Activated naive CD8-positive, alpha-beta T cell treated with anti-CD3 and anti-CD28 coated beads, Interleukin-2, amount 10 ng/mL, durations not matched to agents 7 days and 5 days (primary cell): Measurements from ENCODE around the gene EPN1. TPM values are rescaled to one million over a fixed set of nuclear protein-coding genes. Genes with fewer than 3 reads are reported as not detected.
A peak's percentile ranks its signal among the peaks of the same experiment; 100 is the strongest.

Experiments
- ATAC-seq: fragments of 150-1000 bp; cut with Tn5 transposase; one replicate; pipeline ENCODE4 v1.10.0; 2021; ENCODE audit warnings: low read depth, moderate library complexity
- POLR2A ChIA-PET: fragments of 350-600 bp; sonication (Branson Sonifier 250); formaldehyde crosslinking; loops from one replicate; lab custom pipeline; 2021; ENCODE audit warnings: antibody characterized with exemption; lab: Charles Lee
- DNase-seq: peaks from one replicate; pipeline ENCODE4 v3.0.0; 2021
- H3K27ac Mint-ChIP-seq: one replicate; pipeline ENCODE4 v1.8.0; 2022; ENCODE audit warnings: mild to moderate bottlenecking, mixed read lengths
- H3K27me3 Mint-ChIP-seq: one replicate; pipeline ENCODE4 v1.8.0; 2022; ENCODE audit warnings: mild to moderate bottlenecking, moderate library complexity, mixed read lengths
- H3K36me3 Mint-ChIP-seq: one replicate; pipeline ENCODE4 v1.8.0; 2021; ENCODE audit warnings: mild to moderate bottlenecking, mixed read lengths
- H3K4me1 Mint-ChIP-seq: one replicate; pipeline ENCODE4 v1.8.0; 2021; ENCODE audit warnings: mixed read lengths
- H3K4me3 Mint-ChIP-seq: one replicate; pipeline ENCODE4 v1.8.0; 2022; ENCODE audit warnings: mild to moderate bottlenecking, moderate library complexity, mixed read lengths
- H3K9me3 Mint-ChIP-seq: one replicate; pipeline ENCODE4 v1.8.0; 2021; ENCODE audit warnings: mixed read lengths
- total RNA-seq, 2 experiments: library from RNA; stranded (reverse); gene quantifications; one replicate each; pipeline ENCODE4 v1.2.3, GENCODE V29; 2021

The EPN1 gene
- total RNA-seq, 2 experiments from 2014 or later = 55.3 to 58.2 TPM

- no peaks in the 10 kb centered on the region for H3K9me3 Mint-ChIP-seq
- ATAC-seq = no peak
- no peak overlapping the region for H3K4me3 Mint-ChIP-seq
- H3K36me3 Mint-ChIP-seq = peaks cover 1% of the 10 kb centered on the region
- H3K4me1 Mint-ChIP-seq = no peaks in the 10 kb centered on the region
- no peak for DNase-seq
- POLR2A ChIA-PET = no interaction called here
- H3K27me3 Mint-ChIP-seq = no peaks in the 10 kb centered on the region
- H3K27ac Mint-ChIP-seq = no peak overlapping the region
Measured at GRCh38 chr19:55690109-55690768, 15.2 kb downstream of the EPN1 start.

- Mint-ChIP-seq H3K4me1 (no peaks in the 10 kb centered on the region), H3K27ac (no peak overlapping the region), H3K4me3 (no peak overlapping the region), H3K36me3 (peaks cover 1% of the 10 kb centered on the region), H3K9me3 (no peaks in the 10 kb centered on the region), H3K27me3 (no peaks in the 10 kb centered on the region)
- ATAC-seq (no peak), DNase-seq (peak; percentile 28)
- POLR2A ChIA-PET = no interaction called here
Measured at GRCh38 chr19:55690769-55691545, 15.9 kb downstream of the EPN1 start.

- H3K27me3 Mint-ChIP-seq = no peaks in the 10 kb centered on the region
- H3K4me1 Mint-ChIP-seq = no peaks in the 10 kb centered on the region
- no peak overlapping the region for H3K27ac Mint-ChIP-seq
- no peaks in the 10 kb centered on the region for H3K9me3 Mint-ChIP-seq
- H3K36me3 Mint-ChIP-seq = peaks cover 1% of the 10 kb centered on the region
- ATAC-seq (no peak), DNase-seq (peak; percentile 20)
- POLR2A ChIA-PET = no interaction called here
- no peak overlapping the region for H3K4me3 Mint-ChIP-seq
Measured at GRCh38 chr19:55691561-55692481, 16.8 kb downstream of the EPN1 start.

DNA sequence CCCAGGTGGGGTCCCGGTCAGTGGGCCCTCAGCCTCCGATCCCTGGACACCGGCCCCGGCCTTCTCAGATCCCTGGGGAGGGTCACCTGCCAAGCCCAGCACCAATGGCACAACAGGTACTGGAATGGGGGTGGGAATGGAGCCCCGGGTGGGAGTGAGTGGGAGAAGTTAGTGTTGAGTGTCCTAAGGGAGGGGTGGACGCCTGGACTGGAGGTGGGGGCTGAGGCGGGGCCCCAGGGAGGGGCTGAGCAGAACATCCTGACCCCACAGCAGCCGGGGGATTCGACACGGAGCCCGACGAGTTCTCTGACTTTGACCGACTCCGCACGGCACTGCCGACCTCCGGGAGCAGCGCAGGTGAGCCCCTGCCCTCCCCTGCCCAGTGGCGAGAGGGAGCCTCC, 17.7 kb downstream of the EPN1 start:
- H3K4me1 Mint-ChIP-seq = no peaks in the 10 kb centered on the region
- no peak overlapping the region for H3K4me3 Mint-ChIP-seq
- no peaks in the 10 kb centered on the region for H3K27me3 Mint-ChIP-seq
- peak; percentile 23 for DNase-seq
- no peaks in the 10 kb centered on the region for H3K9me3 Mint-ChIP-seq
- no peaks in the 10 kb centered on the region for H3K36me3 Mint-ChIP-seq
- POLR2A ChIA-PET = no interaction called here
- ATAC-seq = no peak
- H3K27ac Mint-ChIP-seq = no peak overlapping the region

DNA sequence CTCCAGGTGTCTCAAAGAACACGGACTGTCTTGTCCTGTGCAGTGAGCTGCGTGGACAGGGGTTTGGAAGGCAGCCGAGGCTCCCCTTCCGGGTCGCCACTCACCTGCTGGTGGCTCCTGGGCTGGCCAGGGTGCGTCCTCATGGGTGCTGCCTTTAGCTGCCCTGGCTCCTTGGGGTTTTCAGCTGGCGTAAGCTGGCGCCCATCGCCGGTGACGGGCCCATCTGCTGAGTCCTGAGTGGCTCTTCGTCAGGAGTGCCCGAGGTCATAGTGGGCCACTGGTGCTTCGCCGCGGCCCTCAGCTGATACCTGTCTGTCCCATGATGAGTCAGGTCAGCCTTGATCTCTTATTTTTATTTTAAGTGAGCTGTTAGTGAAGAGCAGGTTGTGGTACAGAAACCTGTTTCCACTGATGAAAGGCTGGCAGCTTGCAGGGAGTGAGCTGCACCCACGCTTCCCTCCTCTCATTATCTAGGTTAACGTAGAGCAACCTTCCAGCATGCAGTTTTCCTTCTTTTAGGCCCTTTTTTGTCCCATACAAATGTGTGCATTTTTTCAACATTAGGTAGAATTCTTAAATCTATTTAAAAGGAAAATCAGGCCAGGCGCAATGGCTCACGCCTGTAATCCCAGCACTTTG, 18.4 kb downstream of the EPN1 start:
- Mint-ChIP-seq H3K4me3 (no peak overlapping the region), H3K27me3 (no peaks in the 10 kb centered on the region), H3K27ac (no peak overlapping the region), H3K9me3 (no peaks in the 10 kb centered on the region), H3K4me1 (no peaks in the 10 kb centered on the region), H3K36me3 (no peaks in the 10 kb centered on the region)
- ATAC-seq = no peak
- peak; percentile 26 for DNase-seq
- POLR2A ChIA-PET = no interaction called here

- ATAC-seq (no peak), DNase-seq (peak; percentile 19)
- H3K4me3 Mint-ChIP-seq = no peak overlapping the region
- no peaks in the 10 kb centered on the region for H3K9me3 Mint-ChIP-seq
- H3K4me1 Mint-ChIP-seq = no peaks in the 10 kb centered on the region
- no peaks in the 10 kb centered on the region for H3K27me3 Mint-ChIP-seq
- POLR2A ChIA-PET = no interaction called here
- no peak overlapping the region for H3K27ac Mint-ChIP-seq
- H3K36me3 Mint-ChIP-seq = no peaks in the 10 kb centered on the region
Measured at GRCh38 chr19:55694241-55694655, 19.2 kb downstream of the EPN1 start.

GRCh38 chr19:55694656-55695491, 19.8 kb downstream of the EPN1 start:
- peaks cover 2% of the 10 kb centered on the region for H3K36me3 Mint-ChIP-seq
- POLR2A ChIA-PET = no interaction called here

DNA sequence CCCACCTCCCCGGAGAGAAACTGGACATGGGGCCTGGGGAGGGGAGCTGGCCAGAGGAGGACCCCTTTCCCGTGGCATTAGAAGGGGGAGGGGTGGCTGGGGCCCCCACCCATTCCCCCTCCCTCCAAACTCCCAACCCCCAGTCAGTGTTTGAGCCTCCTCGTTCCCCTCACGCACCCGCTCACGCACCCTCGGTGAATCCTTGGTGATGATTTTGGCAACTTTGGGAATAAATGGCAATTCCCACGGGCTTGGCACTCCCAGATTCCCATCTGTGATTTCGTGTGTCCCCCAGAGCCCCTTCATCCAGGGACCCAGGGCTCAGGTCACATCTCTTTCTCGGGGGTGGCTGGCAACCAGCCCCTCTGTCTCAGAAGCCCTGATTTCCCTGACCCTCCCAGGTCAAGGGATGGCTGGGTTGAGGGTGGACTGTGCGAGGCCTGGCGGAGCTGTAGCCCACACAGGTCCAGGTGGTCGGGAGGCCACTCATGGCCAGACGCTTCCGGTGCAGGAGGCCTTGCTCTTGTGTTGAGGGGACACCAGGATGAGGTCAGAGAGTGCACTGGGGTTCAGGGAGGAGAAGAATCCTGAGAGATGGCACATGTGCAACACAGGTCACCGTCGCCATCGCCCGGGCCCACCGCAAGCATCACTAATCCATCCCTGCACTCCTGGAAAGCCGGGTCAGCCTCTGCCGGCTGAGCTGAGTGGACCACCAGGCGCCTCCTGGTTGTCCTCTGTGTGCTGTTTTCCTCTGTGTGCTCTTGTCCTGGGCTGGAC, 20.7 kb downstream of the EPN1 start:
- H3K36me3 Mint-ChIP-seq = peaks cover 4% of the 10 kb centered on the region
- no peaks in the 10 kb centered on the region for H3K27me3 Mint-ChIP-seq
- POLR2A ChIA-PET = no interaction called here
- H3K9me3 Mint-ChIP-seq = no peaks in the 10 kb centered on the region
- H3K4me1 Mint-ChIP-seq = no peaks in the 10 kb centered on the region
- H3K4me3 Mint-ChIP-seq = no peak overlapping the region
- H3K27ac Mint-ChIP-seq = no peak overlapping the region
- DNase-seq (peak; percentile 25), ATAC-seq (no peak)

More at GRCh38 chr19:55694656-55695491, 19.8 kb downstream of the EPN1 start:
- peak; percentile 25 for DNase-seq
- H3K4me3 Mint-ChIP-seq = no peak overlapping the region
- no peak for ATAC-seq
- no peaks in the 10 kb centered on the region for H3K9me3 Mint-ChIP-seq
- H3K27me3 Mint-ChIP-seq = no peaks in the 10 kb centered on the region
- no peaks in the 10 kb centered on the region for H3K4me1 Mint-ChIP-seq
- H3K27ac Mint-ChIP-seq = no peak overlapping the region

GRCh38 chr19:55696301-55697068, 21.5 kb downstream of the EPN1 start:
- Mint-ChIP-seq H3K27ac (no peak overlapping the region), H3K36me3 (peaks cover 4% of the 10 kb centered on the region), H3K27me3 (no peaks in the 10 kb centered on the region), H3K9me3 (no peaks in the 10 kb centered on the region), H3K4me3 (no peak overlapping the region), H3K4me1 (no peaks in the 10 kb centered on the region)
- POLR2A ChIA-PET = no interaction called here
- no peak for ATAC-seq
- DNase-seq = peak; percentile 12

- H3K4me1 Mint-ChIP-seq = no peaks in the 10 kb centered on the region
- no peak overlapping the region for H3K4me3 Mint-ChIP-seq
- no peak for ATAC-seq
- POLR2A ChIA-PET = no interaction called here
- no peak overlapping the region for H3K27ac Mint-ChIP-seq
- no peaks in the 10 kb centered on the region for H3K9me3 Mint-ChIP-seq
- H3K27me3 Mint-ChIP-seq = no peaks in the 10 kb centered on the region
- DNase-seq = peak; percentile 15
- peaks cover 4% of the 10 kb centered on the region for H3K36me3 Mint-ChIP-seq
Measured at GRCh38 chr19:55697069-55697440, 22.0 kb downstream of the EPN1 start.

- ATAC-seq (no peak), DNase-seq (peak; percentile 11)
- POLR2A ChIA-PET = no interaction called here
- H3K4me3 Mint-ChIP-seq = no peak overlapping the region
- H3K27me3 Mint-ChIP-seq = no peaks in the 10 kb centered on the region
- no peak overlapping the region for H3K27ac Mint-ChIP-seq
- no peaks in the 10 kb centered on the region for H3K4me1 Mint-ChIP-seq
- H3K36me3 Mint-ChIP-seq = peaks cover 4% of the 10 kb centered on the region
- no peaks in the 10 kb centered on the region for H3K9me3 Mint-ChIP-seq
Measured at GRCh38 chr19:55697698-55698097, 22.7 kb downstream of the EPN1 start.
